ENCODE results near the gene ABCA8. TPM values are rescaled to one million over a fixed set of nuclear protein-coding genes. Genes with fewer than 3 reads are reported as not detected.

The ABCA8 gene
- total and polyA plus RNA-seq, 7 donors: 3.7 to 25.3 (median 10.8) TPM

DNA sequence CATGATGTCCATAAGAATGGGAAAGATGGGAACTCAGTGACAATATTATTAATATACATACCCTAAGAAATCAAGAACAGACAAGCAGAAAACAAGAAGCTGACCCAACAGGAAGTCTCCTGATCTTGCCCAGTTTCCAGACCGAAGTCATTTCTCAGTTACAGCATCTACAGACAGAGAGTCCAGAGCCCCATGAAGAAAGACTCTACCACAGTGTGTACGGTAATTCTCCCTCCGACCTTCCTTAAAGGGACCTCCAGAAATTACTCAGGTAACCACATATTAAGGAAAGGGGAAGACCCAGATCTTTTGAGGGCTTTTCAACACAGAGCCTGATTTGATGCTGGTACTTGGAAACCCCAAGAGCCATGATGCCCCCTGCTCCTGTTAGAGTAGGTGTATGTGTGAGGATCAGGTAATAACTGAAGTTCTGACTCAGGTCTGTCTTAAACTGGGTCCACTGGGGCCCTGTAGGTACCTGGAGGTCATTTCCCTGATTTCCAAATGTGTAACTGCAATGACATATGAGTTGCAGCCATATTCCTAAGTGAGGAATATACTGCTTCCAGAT, 132.4 kb downstream of the ABCA8 start:
- ATAC-seq (no peak), DNase-seq (no peak)
- H3K4me3 ChIP-seq: no peak overlapping the region
- peaks cover 2% of the 10 kb centered on the region for H3K4me1 ChIP-seq
- no peak overlapping the region for H3K27ac ChIP-seq
- WGBS, 3 donors: 89 to 99% (median 90%) methylated on average over 3 of the region's 3 CpGs
- peaks cover 0 to 1% (median 0%) of the 10 kb centered on the region in 3 donors for H3K27me3 ChIP-seq (ENCODE audit: insufficient read depth in 3 of 3, low read length in 2 of 3)
- no peaks in the 10 kb centered on the region for H3K9me3 ChIP-seq
- TF ChIP-seq, protein P1, sequence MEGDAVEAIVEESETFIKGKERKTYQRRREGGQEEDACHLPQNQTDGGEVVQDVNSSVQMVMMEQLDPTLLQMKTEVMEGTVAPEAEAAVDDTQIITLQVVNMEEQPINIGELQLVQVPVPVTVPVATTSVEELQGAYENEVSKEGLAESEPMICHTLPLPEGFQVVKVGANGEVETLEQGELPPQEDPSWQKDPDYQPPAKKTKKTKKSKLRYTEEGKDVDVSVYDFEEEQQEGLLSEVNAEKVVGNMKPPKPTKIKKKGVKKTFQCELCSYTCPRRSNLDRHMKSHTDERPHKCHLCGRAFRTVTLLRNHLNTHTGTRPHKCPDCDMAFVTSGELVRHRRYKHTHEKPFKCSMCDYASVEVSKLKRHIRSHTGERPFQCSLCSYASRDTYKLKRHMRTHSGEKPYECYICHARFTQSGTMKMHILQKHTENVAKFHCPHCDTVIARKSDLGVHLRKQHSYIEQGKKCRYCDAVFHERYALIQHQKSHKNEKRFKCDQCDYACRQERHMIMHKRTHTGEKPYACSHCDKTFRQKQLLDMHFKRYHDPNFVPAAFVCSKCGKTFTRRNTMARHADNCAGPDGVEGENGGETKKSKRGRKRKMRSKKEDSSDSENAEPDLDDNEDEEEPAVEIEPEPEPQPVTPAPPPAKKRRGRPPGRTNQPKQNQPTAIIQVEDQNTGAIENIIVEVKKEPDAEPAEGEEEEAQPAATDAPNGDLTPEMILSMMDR (IDR thresholded peaks at IDR 0.05): no peak
- intact Hi-C loops (cut with DNase I): no loop called here
- no peaks in the 10 kb centered on the region for H3K36me3 ChIP-seq (ENCODE audit: insufficient read depth in 1 of 2, low read depth in 1 of 2)

DNA sequence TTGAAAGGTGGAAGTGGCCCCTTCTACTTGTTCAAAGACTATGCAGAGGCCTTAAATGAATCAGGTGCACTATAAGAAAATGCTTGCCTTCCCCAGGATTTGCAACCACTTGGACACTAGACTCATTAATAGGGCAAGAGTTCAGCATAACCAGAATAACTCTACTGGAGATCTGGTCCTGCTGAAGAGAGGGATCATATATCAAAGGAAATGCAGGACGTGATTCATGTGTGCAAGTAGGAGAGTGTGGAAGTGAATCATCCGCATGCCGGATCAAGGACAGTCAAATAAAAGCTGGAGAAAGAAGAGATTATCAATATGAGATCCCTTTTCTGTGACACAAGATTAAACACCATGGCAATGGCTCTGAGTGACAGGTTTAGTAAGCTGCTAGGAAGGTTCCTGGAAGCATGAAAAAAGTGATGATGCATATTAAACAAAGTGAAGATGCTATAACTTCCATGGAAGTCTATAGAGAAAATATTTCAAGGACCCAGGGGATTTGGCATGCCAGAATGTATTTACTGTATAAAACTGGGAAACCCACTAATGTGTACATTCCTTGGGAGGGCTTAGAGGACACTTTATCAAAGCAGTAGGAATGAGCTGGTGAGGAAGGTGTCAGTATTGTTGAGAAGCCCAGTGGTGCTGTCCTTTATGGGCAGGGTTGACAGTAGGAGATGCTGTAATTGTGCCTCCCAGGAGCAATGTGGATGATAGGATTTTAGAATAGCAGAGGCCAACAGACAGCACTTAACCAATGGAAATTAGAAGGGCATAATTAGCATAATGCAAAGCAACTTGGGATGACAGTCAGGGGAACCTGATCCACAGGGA, 133.1 kb downstream of the ABCA8 start:
- H3K4me1 ChIP-seq: peaks cover 2% of the 10 kb centered on the region
- TF ChIP-seq, protein P1 (IDR thresholded peaks at IDR 0.05): no peak
- ATAC-seq: peak; percentile 76 to 90 (median 80)
- no peaks in the 10 kb centered on the region for H3K9me3 ChIP-seq
- WGBS, 3 donors: 7% methylated on average over 3 of the region's 3 CpGs
- H3K4me3 ChIP-seq: no peak overlapping the region
- intact Hi-C loops (cut with DNase I): no loop called here
- H3K27me3 ChIP-seq (ENCODE audit: insufficient read depth in 3 of 3, low read length in 2 of 3): peaks cover 0 to 1% (median 0%) of the 10 kb centered on the region in 3 donors
- DNase-seq: no peak
- H3K27ac ChIP-seq: no peak overlapping the region
- no peaks in the 10 kb centered on the region for H3K36me3 ChIP-seq (ENCODE audit: insufficient read depth in 1 of 2, low read depth in 1 of 2)

DNA sequence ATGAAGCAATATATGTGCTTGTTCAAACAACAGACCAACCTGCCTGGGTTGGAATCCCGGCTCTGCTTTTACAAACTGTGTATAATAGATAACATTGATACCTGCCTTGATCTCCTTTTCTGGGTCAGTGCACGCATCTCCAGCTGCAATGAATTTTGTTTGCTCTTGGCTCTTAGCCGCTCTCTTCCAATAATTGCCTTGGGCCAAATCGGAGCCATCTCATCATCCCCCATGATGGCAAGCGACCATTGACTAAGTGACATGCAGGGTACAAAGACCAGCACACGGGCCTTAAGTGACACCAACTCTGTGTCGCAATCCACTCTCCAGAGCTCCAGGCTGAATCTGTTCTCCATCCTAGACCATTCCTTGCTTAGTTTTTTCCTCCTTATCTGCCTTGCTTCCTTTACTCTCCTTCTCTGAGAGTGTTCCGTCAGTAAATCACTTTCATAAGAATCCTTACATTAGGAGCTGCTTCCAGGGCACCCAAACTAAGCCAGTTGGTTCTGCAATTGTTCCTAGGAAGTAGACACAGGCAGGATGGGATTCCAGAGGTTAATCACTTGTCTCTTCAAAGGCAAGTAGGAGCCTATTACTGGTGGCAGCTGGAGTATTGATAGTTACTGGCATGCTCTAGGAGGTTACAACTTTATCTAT, 134.2 kb downstream of the ABCA8 start:
- TF ChIP-seq, protein P1 (IDR thresholded peaks at IDR 0.05): no peak
- WGBS, 3 donors: 95 to 97% (median 96%) methylated on average over 8 of the region's 8 CpGs
- no peak for ATAC-seq

DNA sequence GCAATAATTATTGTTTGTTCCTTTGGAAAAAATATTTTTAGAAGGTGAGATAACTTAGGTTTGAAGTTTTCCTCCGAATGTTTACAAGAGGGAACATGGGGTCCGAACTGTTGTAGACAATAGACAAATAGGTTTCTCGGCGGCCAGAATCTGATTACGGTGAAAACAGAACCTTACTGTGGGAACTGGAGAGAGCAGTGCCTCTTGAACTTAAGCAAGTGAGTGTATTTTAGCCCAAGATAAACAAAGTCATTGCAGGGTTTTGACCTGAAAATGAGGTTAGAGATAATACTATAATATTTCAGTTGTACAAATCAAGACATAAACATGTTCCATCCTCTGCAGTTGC, 134.7 kb downstream of the ABCA8 start:
- no peak for ATAC-seq
- Histone ChIP-seq H3K4me1 (peaks cover 2% of the 10 kb centered on the region), H3K27me3 (ENCODE audit: insufficient read depth in 3 of 3, low read length in 2 of 3) (peaks cover 0 to 3% (median 0%) of the 10 kb centered on the region in 3 donors), H3K9me3 (no peaks in the 10 kb centered on the region), H3K4me3 (no peak overlapping the region), H3K36me3 (ENCODE audit: insufficient read depth in 1 of 2, low read depth in 1 of 2) (no peaks in the 10 kb centered on the region), H3K27ac (no peak overlapping the region)
- TF ChIP-seq, protein P1 (IDR thresholded peaks at IDR 0.05): no peak
- intact Hi-C loops (cut with DNase I): no loop called here
- 93 to 97% (median 95%) methylated on average over 5 of the region's 5 CpGs for WGBS, 3 donors
- no peak for DNase-seq

More for the DNA sequence above, 134.2 kb downstream of the ABCA8 start:
- no peak for DNase-seq
- intact Hi-C loops (cut with DNase I): no loop called here
- Histone ChIP-seq H3K4me3 (no peak overlapping the region), H3K4me1 (peaks cover 2% of the 10 kb centered on the region), H3K27ac (no peak overlapping the region), H3K36me3 (ENCODE audit: insufficient read depth in 1 of 2, low read depth in 1 of 2) (no peaks in the 10 kb centered on the region), H3K9me3 (no peaks in the 10 kb centered on the region), H3K27me3 (ENCODE audit: insufficient read depth in 3 of 3, low read length in 2 of 3) (peaks cover 0 to 1% (median 0%) of the 10 kb centered on the region in 3 donors)

Measured in psoas muscle (tissue), 8 donors.